Activated naive CD4-positive, alpha-beta T cell treated with anti-CD3 and anti-CD28 coated beads for 36 hours (primary cell): Measurements from ENCODE around the gene CENPP. TPM values are rescaled to one million over a fixed set of nuclear protein-coding genes. Genes with fewer than 3 reads are reported as not detected.
"Not testable (repeated sequence)": the region's sequence is repeated elsewhere in the genome, so short reads cannot be mapped to it uniquely, and the experiment has no call there.

Source experiments
- CTCF ChIA-PET: fragments of 350-600 bp; sonication (Branson Sonifier 250); formaldehyde crosslinking; loops from one replicate; lab custom pipeline; 2021; ENCODE audit warnings: antibody characterized with exemption; lab: Charles Lee
- DNase-seq: peaks from one replicate; pipeline ENCODE4 v3.0.0-alpha.2; 2020
- H3K27ac Mint-ChIP-seq: one replicate; pipeline ENCODE4 v1.8.0; 2021; ENCODE audit warnings: mild to moderate bottlenecking, mixed read lengths
- H3K27me3 Mint-ChIP-seq: one replicate; pipeline ENCODE4 v1.8.0; 2021; ENCODE audit warnings: low read depth, mixed read lengths
- H3K36me3 Mint-ChIP-seq: one replicate; pipeline ENCODE4 v1.8.0; 2021; ENCODE audit warnings: low read depth, mixed read lengths
- H3K4me1 Mint-ChIP-seq: one replicate; pipeline ENCODE4 v1.8.0; 2021; ENCODE audit warnings: low read depth, mixed read lengths
- H3K4me3 Mint-ChIP-seq: one replicate; pipeline ENCODE4 v1.8.0; 2021; ENCODE audit warnings: mild to moderate bottlenecking, moderate library complexity, mixed read lengths
- H3K9me3 Mint-ChIP-seq: one replicate; pipeline ENCODE4 v1.8.0; 2021; ENCODE audit warnings: mixed read lengths
- intact Hi-C: fragments of 100-400 bp; cut with micrococcal nuclease; formaldehyde crosslinking; loops from one replicate; pipeline ENCODE4 v1.15.1; 2023
- total RNA-seq, 2 experiments: library from RNA; stranded (reverse); gene quantifications; one replicate each; pipeline ENCODE4 v1.2.3, GENCODE V29; 2021

CENPP gene
- total RNA-seq, 2 experiments from 2014 or later, result 24.9 to 26.5 TPM

- Mint-ChIP-seq H3K27me3 (no peaks in the 10 kb centered on the region), H3K9me3 (no peaks in the 10 kb centered on the region), H3K4me3 (no peak overlapping the region), H3K36me3 (peaks cover 14% of the 10 kb centered on the region), H3K4me1 (no peaks in the 10 kb centered on the region), H3K27ac (no peak overlapping the region)
- intact Hi-C loops, result no loop called here
- no peak for DNase-seq
- CTCF ChIA-PET, result no interaction called here
Measured at GRCh38 chr9:92614123-92614510, 288.4 kb downstream of the CENPP start.

- intact Hi-C loops, result no loop called here
- H3K27me3 Mint-ChIP-seq, result no peaks in the 10 kb centered on the region
- CTCF ChIA-PET, result no interaction called here
- H3K36me3 Mint-ChIP-seq, result peaks cover 17% of the 10 kb centered on the region
- no peaks in the 10 kb centered on the region for H3K9me3 Mint-ChIP-seq
- no peak for DNase-seq
- H3K4me3 Mint-ChIP-seq, result no peak overlapping the region
- no peaks in the 10 kb centered on the region for H3K4me1 Mint-ChIP-seq
- no peak overlapping the region for H3K27ac Mint-ChIP-seq
Measured at GRCh38 chr9:92614763-92615461, 289.2 kb downstream of the CENPP start.

GRCh38 chr9:92615790-92616189 is 290.0 kb downstream of the CENPP start:
- H3K9me3 Mint-ChIP-seq, result no peaks in the 10 kb centered on the region
- peaks cover 20% of the 10 kb centered on the region for H3K36me3 Mint-ChIP-seq
- H3K4me3 Mint-ChIP-seq, result no peak overlapping the region
- H3K27ac Mint-ChIP-seq, result no peak overlapping the region
- H3K4me1 Mint-ChIP-seq, result no peaks in the 10 kb centered on the region
- intact Hi-C loops, result no loop called here
- CTCF ChIA-PET, result no interaction called here
- no peak for DNase-seq
- no peaks in the 10 kb centered on the region for H3K27me3 Mint-ChIP-seq

- CTCF ChIA-PET, result interaction anchor here (0.9 kb wide), 1 partner anchor 19 kb away, joined by 3 read pairs; no protein-coding TSS in a partner anchor
- H3K36me3 Mint-ChIP-seq, result peaks cover 20% of the 10 kb centered on the region
Measured at GRCh38 chr9:92616199-92616641, 290.5 kb downstream of the CENPP start.

GRCh38 chr9:92616655-92617111 is 290.9 kb downstream of the CENPP start:
- H3K4me3 Mint-ChIP-seq, result no peak overlapping the region
- no peak overlapping the region for H3K27ac Mint-ChIP-seq
- intact Hi-C loops, result no loop called here
- no peaks in the 10 kb centered on the region for H3K4me1 Mint-ChIP-seq
- CTCF ChIA-PET, result interaction anchor here (0.9 to 1.7 kb wide), 3 partner anchors 20 to 476 kb away, joined by 3 to 6 read pairs (median 4); no protein-coding TSS in a partner anchor
- peaks cover 18% of the 10 kb centered on the region for H3K36me3 Mint-ChIP-seq
- no peaks in the 10 kb centered on the region for H3K9me3 Mint-ChIP-seq
- no peaks in the 10 kb centered on the region for H3K27me3 Mint-ChIP-seq
- no peak for DNase-seq

More at GRCh38 chr9:92616199-92616641, 290.5 kb downstream of the CENPP start:
- H3K4me3 Mint-ChIP-seq, result no peak overlapping the region
- no peak for DNase-seq
- no peaks in the 10 kb centered on the region for H3K9me3 Mint-ChIP-seq
- intact Hi-C loops, result no loop called here
- H3K27me3 Mint-ChIP-seq, result no peaks in the 10 kb centered on the region
- H3K27ac Mint-ChIP-seq, result no peak overlapping the region
- H3K4me1 Mint-ChIP-seq, result no peaks in the 10 kb centered on the region

- intact Hi-C loops, result no loop called here
- Mint-ChIP-seq H3K27me3 (no peaks in the 10 kb centered on the region), H3K4me3 (no peak overlapping the region), H3K36me3 (peaks cover 19% of the 10 kb centered on the region), H3K9me3 (no peaks in the 10 kb centered on the region), H3K27ac (no peak overlapping the region), H3K4me1 (no peaks in the 10 kb centered on the region)
- no peak for DNase-seq
- CTCF ChIA-PET, result interaction anchor here (0.9 to 1.7 kb wide), 3 partner anchors 20 to 477 kb away, joined by 3 to 6 read pairs (median 4); no protein-coding TSS in a partner anchor
Measured at GRCh38 chr9:92617195-92617813, 291.6 kb downstream of the CENPP start.

- intact Hi-C loops, result no loop called here
Measured at GRCh38 chr9:92617951-92618510, 292.3 kb downstream of the CENPP start.

GRCh38 chr9:92618633-92619225 is 293.0 kb downstream of the CENPP start:
- Mint-ChIP-seq H3K27me3 (no peaks in the 10 kb centered on the region), H3K4me3 (no peak overlapping the region), H3K4me1 (no peaks in the 10 kb centered on the region), H3K9me3 (no peaks in the 10 kb centered on the region), H3K27ac (no peak overlapping the region), H3K36me3 (peaks cover 23% of the 10 kb centered on the region)
- CTCF ChIA-PET, result interaction anchor here (0.5 kb wide), 1 partner anchor 504 kb away, joined by 3 read pairs; no protein-coding TSS in a partner anchor
- DNase-seq, result no peak
- intact Hi-C loops, result no loop called here

More at GRCh38 chr9:92617951-92618510, 292.3 kb downstream of the CENPP start:
- Mint-ChIP-seq H3K9me3 (no peaks in the 10 kb centered on the region), H3K36me3 (peaks cover 19% of the 10 kb centered on the region), H3K27ac (no peak overlapping the region), H3K4me1 (no peaks in the 10 kb centered on the region), H3K4me3 (no peak overlapping the region), H3K27me3 (no peaks in the 10 kb centered on the region)
- CTCF ChIA-PET, result interaction anchor here (1.6 to 1.7 kb wide), 2 partner anchors 173 to 477 kb away, joined by 4 to 6 read pairs; no protein-coding TSS in a partner anchor
- DNase-seq, result no peak

GRCh38 chr9:92619601-92620300 is 294.0 kb downstream of the CENPP start:
- intact Hi-C loops, result no loop called here
- Mint-ChIP-seq H3K27me3 (no peaks in the 10 kb centered on the region), H3K4me3 (no peak overlapping the region), H3K27ac (no peak overlapping the region), H3K36me3 (peaks cover 21% of the 10 kb centered on the region), H3K4me1 (no peaks in the 10 kb centered on the region), H3K9me3 (no peaks in the 10 kb centered on the region)
- CTCF ChIA-PET, result interaction anchor here (0.5 kb wide), 1 partner anchor 505 kb away, joined by 3 read pairs; no protein-coding TSS in a partner anchor
- no peak for DNase-seq

- intact Hi-C loops, result no loop called here
- no peak for DNase-seq
- CTCF ChIA-PET, result interaction anchor here (0.6 kb wide), 1 partner anchor 92 kb away, joined by 3 read pairs; no protein-coding TSS in a partner anchor
- no peaks in the 10 kb centered on the region for H3K9me3 Mint-ChIP-seq
- no peaks in the 10 kb centered on the region for H3K27me3 Mint-ChIP-seq
- no peaks in the 10 kb centered on the region for H3K4me1 Mint-ChIP-seq
- no peak overlapping the region for H3K27ac Mint-ChIP-seq
- H3K4me3 Mint-ChIP-seq, result no peak overlapping the region
- H3K36me3 Mint-ChIP-seq, result peaks cover 21% of the 10 kb centered on the region
Measured at GRCh38 chr9:92620845-92621244, 295.1 kb downstream of the CENPP start.

- H3K9me3 Mint-ChIP-seq, intact Hi-C loops, H3K4me1 Mint-ChIP-seq, H3K27me3 Mint-ChIP-seq, H3K27ac Mint-ChIP-seq, DNase-seq, H3K4me3 Mint-ChIP-seq, CTCF ChIA-PET: not testable (repeated sequence)
- H3K36me3 Mint-ChIP-seq, result peaks cover 30% of the 10 kb centered on the region
Measured at GRCh38 chr9:92623936-92624335, 298.2 kb downstream of the CENPP start.
